Panc1 (cell line): ENCODE data around the gene SCPEP1. TPM values are rescaled to one million over a fixed set of nuclear protein-coding genes. Genes with fewer than 3 reads are reported as not detected.

Experiments
- ATAC-seq: fragments of 200-7000 bp; cut with Tn5 transposase; 2 replicates; pipeline ENCODE4 v1.9.1; 2020; ENCODE audit warnings: mild to moderate bottlenecking, moderate library complexity
- BruUV-seq: library from RNA; stranded (reverse); fragments of 400-500 nt; replicated peaks from 2 replicates; lab custom pipeline; 2021; lab: Mats Ljungman, UMichigan
- CTCF ChIA-PET: fragments of 300-600 bp; sonication (Branson Sonifier 250); formaldehyde crosslinking; loops from one replicate; lab custom pipeline; 2022; ENCODE audit warnings: antibody characterized with exemption; lab: Charles Lee
- POLR2A ChIA-PET: fragments of 300-600 bp; sonication (Branson Sonifier 250); formaldehyde crosslinking; loops from one replicate; lab custom pipeline; 2022; ENCODE audit warnings: antibody characterized with exemption; lab: Charles Lee
- DNase-seq: peaks from one replicate; pipeline ENCODE4 v3.0.0-alpha.2; 2010; ENCODE audit warnings: low read depth, low spot score
- H3K27ac ChIP-seq: 2 replicates; pipeline ENCODE4 v1.5.1; 2011; ENCODE audit warnings: mild to moderate bottlenecking, low read length, inconsistent platforms
- H3K27me3 ChIP-seq: fragments of 200-500 bp; sonication (Bioruptor generic); 2 replicates; pipeline ENCODE4 v1.6.0; 2014; ENCODE audit warnings: low read length, inconsistent platforms; ENCODE audit not compliant: control insufficient read depth, insufficient read depth
- H3K36me3 ChIP-seq: fragments of 200-500 bp; sonication (Bioruptor generic); 2 replicates; pipeline ENCODE4 v1.5.1; 2014; ENCODE audit warnings: inconsistent platforms, mild to moderate bottlenecking, low read length, moderate library complexity; ENCODE audit not compliant: control insufficient read depth, insufficient read depth
- H3K4me1 ChIP-seq: 2 replicates; pipeline ENCODE4 v1.5.1; 2011; ENCODE audit warnings: inconsistent platforms, mild to moderate bottlenecking, low read length, moderate library complexity; ENCODE audit not compliant: control insufficient read depth, insufficient read depth
- H3K4me3 ChIP-seq, 2 experiments: 2 replicates each; pipeline ENCODE4 v1.5.1; 2011 to 2012; ENCODE audit warnings: low read depth in 2 of 2, low read length in 2 of 2, mild to moderate bottlenecking in 2 of 2, inconsistent platforms in 1 of 2, moderate library complexity in 1 of 2
- H3K9me3 ChIP-seq: fragments of 200-500 bp; sonication (Bioruptor generic); 2 replicates; pipeline ENCODE4 v1.5.1; 2014; ENCODE audit warnings: low read depth, mild to moderate bottlenecking, inconsistent platforms, low read length, moderate library complexity; ENCODE audit not compliant: control insufficient read depth, insufficient read depth
- CTCF ChIP-seq: fragments of 450-650 bp; IDR thresholded peaks from 2 replicates; pipeline ENCODE4 v1.5.1; 2017; ENCODE audit warnings: mild to moderate bottlenecking
- POLR2AphosphoS5 ChIP-seq: IDR thresholded peaks from 2 replicates; pipeline ENCODE4 v1.6.1; 2012; ENCODE audit warnings: mild to moderate bottlenecking, low read depth, low read length, moderate library complexity
- SIN3A ChIP-seq: IDR thresholded peaks from 2 replicates; pipeline ENCODE4 v1.6.1; 2012; ENCODE audit warnings: low read depth, mild to moderate bottlenecking, low read length, moderate library complexity, borderline replicate concordance; ENCODE audit not compliant: insufficient read depth
- TCF7L2 ChIP-seq: IDR thresholded peaks from 2 replicates; pipeline ENCODE4 v1.6.1; 2011; ENCODE audit warnings: mild to moderate bottlenecking, low read depth, low read length, inconsistent platforms
- in situ Hi-C: cut with HindIII; loops from 2 replicates; pipeline ENCODE4 v1.10.0; 2016; ENCODE audit warnings: low sequenced_read_pairs, low pct_unique_long_range_greater_than_20kb
- intact Hi-C: fragments of 100-400 bp; cut with micrococcal nuclease; formaldehyde crosslinking; loops from one replicate; pipeline ENCODE4 v1.10.0; 2022; ENCODE audit not compliant: unreplicated experiment
- total RNA-seq: library from RNA; stranded (reverse); gene quantifications from one replicate; pipeline ENCODE4 v1.2.1, GENCODE V29; 2021; ENCODE audit not compliant: unreplicated experiment
- TF ChIP-seq, protein P1 (sequence below), 2 experiments: IDR thresholded peaks; 2 replicates each; pipeline ENCODE4 v1.6.1; 2011 to 2012; ENCODE audit warnings: low read depth in 2 of 2, control low read depth in 1 of 2, low read length in 1 of 2, mild to moderate bottlenecking in 1 of 2, moderate library complexity in 1 of 2; ENCODE audit not compliant: insufficient read depth in 1 of 2

The SCPEP1 gene
- total RNA-seq, 1 experiment from 2014 or later, result 50.7 TPM

DNA sequence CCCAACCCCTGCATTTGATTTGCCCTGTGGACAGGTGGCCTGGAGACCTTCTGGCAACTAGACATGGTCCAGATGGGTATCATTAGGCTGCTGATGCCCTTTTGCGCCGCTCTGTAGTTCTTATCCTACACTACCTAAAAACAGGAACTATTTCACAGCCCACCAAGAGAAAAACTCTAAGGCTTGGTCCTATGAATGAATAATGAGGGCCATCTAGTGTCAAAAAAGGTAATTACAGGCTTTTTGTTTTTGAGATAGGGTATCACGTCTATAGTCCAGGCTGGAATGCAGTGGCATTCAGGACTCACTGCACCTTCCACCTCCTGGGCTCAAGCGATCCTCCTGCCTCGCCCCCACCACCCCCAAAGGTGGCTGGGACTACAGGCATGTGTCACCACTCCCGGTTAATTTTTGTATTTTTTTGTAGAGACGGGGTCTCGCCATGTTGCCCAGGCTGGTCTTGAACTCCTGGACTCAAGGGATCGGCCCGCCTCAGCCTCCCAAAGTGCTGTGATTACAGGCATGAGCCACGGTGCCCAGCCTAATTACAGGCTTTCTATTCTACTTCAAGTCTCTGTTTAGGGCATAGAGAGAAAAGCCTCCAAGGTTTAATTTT lies 38.0 kb upstream of the SCPEP1 start:
- H3K36me3 ChIP-seq, result peaks cover 15% of the 10 kb centered on the region; the same call in 1 of the 2 replicates
- no TSS peak for BruUV-seq
- peaks cover 7% of the 10 kb centered on the region for H3K4me1 ChIP-seq
- in situ Hi-C loops, result no loop called here
- H3K4me3 ChIP-seq, result no peak overlapping the region
- TF ChIP-seq CTCF, result peak; percentile 81
- TF ChIP-seq, protein P1, sequence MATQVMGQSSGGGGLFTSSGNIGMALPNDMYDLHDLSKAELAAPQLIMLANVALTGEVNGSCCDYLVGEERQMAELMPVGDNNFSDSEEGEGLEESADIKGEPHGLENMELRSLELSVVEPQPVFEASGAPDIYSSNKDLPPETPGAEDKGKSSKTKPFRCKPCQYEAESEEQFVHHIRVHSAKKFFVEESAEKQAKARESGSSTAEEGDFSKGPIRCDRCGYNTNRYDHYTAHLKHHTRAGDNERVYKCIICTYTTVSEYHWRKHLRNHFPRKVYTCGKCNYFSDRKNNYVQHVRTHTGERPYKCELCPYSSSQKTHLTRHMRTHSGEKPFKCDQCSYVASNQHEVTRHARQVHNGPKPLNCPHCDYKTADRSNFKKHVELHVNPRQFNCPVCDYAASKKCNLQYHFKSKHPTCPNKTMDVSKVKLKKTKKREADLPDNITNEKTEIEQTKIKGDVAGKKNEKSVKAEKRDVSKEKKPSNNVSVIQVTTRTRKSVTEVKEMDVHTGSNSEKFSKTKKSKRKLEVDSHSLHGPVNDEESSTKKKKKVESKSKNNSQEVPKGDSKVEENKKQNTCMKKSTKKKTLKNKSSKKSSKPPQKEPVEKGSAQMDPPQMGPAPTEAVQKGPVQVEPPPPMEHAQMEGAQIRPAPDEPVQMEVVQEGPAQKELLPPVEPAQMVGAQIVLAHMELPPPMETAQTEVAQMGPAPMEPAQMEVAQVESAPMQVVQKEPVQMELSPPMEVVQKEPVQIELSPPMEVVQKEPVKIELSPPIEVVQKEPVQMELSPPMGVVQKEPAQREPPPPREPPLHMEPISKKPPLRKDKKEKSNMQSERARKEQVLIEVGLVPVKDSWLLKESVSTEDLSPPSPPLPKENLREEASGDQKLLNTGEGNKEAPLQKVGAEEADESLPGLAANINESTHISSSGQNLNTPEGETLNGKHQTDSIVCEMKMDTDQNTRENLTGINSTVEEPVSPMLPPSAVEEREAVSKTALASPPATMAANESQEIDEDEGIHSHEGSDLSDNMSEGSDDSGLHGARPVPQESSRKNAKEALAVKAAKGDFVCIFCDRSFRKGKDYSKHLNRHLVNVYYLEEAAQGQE (IDR thresholded peaks at IDR 0.05; ENCODE audit: insufficient read depth in 1 of 2, low read depth in 2 of 2, low read length in 1 of 2), result no peak
- ChIA-PET CTCF (interaction anchor here (0.6 to 1.0 kb wide), 2 partner anchors 41 to 120 kb away, joined by 3 read pairs; no protein-coding TSS in a partner anchor), POLR2A (no interaction called here)
- H3K27me3 ChIP-seq, result no peaks in the 10 kb centered on the region
- intact Hi-C loops, result loop anchor here (2.0 to 5.0 kb wide), 2 partner anchors 33 to 121 kb away; no protein-coding TSS in a partner anchor
- H3K27ac ChIP-seq, result no peak overlapping the region
- ATAC-seq (peak; percentile 83), DNase-seq (peak; percentile 45)
- no peaks in the 10 kb centered on the region for H3K9me3 ChIP-seq

DNA sequence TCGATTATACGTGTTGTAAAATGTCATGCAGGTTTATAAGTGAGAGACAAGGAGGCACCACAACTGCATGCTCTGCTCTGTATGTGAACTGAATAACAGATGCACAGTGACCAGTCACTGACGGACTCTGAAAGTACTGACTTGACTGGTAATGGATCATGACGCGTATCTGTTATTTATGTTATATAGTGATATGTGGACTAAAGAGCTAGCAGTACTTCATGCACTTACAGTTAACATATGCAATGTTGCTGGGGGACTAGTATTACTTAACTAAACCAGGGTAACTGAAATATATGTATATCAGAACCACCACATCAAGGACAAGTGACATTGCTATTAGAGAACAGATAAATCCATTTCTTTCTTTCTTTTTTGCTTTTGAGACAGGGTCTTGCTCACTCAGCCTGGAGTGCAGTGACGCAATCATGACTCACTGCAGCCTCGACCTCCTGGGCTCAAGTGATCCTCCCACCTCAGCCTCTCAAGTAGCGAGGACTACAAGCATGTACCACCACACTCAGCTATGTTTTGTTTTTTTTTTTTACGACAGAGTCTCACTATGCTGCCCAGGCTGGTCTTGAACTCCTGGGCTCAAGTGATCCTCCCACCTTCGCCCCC lies 34.3 kb upstream of the SCPEP1 start:
- ATAC-seq (no peak), DNase-seq (no peak)
- Histone ChIP-seq H3K36me3 (peaks cover 27% of the 10 kb centered on the region), H3K9me3 (no peaks in the 10 kb centered on the region), H3K27ac (no peak overlapping the region), H3K27me3 (no peaks in the 10 kb centered on the region), H3K4me1 (no peaks in the 10 kb centered on the region), H3K4me3 (no peak overlapping the region)
- CTCF ChIA-PET, result no interaction called here
- BruUV-seq, result no TSS peak
- no peak for TF ChIP-seq CTCF
- TF ChIP-seq TCF7L2, result no peak
- TF ChIP-seq POLR2AphosphoS5, result no peak
- TF ChIP-seq, protein P1 (IDR thresholded peaks at IDR 0.05; ENCODE audit: insufficient read depth in 1 of 2, low read depth in 2 of 2, low read length in 1 of 2), result no peak
- TF ChIP-seq SIN3A, result no peak
- in situ Hi-C loops, result no loop called here
- intact Hi-C loops, result loop anchor here (5.0 kb wide), 1 partner anchor 36 kb away; no protein-coding TSS in a partner anchor
- POLR2A ChIA-PET, result interaction anchor here (0.7 kb wide), 2 partner anchors 321 to 345 kb away, joined by 3 read pairs; no protein-coding TSS in a partner anchor
